ENCODE results near the gene SLN.

SLN gene

DNA sequence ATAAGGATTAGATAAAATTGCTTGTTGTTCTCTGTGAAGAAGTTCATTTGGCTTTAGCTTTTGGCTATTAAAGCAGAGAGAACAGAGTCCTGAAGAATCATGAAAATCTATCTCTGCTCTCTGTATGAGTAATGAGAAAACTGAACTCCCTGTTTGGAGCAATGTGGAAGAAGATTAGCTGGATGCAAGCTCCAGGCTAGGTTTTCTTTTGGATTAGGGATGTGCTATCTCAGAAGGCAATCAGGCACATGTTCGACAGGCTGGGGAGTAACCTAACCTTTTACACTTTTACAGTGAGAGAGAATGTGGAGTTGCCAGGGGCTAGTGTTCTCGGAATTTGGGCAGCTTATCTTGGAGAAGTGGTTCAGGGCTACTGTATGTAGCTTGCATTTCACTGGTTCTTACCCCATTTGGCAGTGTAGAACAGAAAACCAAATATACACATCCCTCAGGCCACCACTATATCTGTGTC lies 8.5 kb upstream of the SLN start:
- no peaks in the 10 kb centered on the region for H3K27me3 ChIP-seq (replicated peaks; ENCODE audit: insufficient read depth, low read length)
- no peak overlapping the region for H3K9ac ChIP-seq (ENCODE audit: low read length)
- no peak overlapping the region for H2AFZ ChIP-seq (ENCODE audit: low read length)
- no peaks in the 10 kb centered on the region for H4K20me1 ChIP-seq (ENCODE audit: insufficient read depth, low read length)
- H3K79me2 ChIP-seq (ENCODE audit: low read length) = no peaks in the 10 kb centered on the region
- no peaks in the 10 kb centered on the region for H3F3A ChIP-seq (ENCODE audit: insufficient read depth, low read length)
- H3K4me1 ChIP-seq (ENCODE audit: low read length) = peaks cover 12% of the 10 kb centered on the region; the same call in 1 of the 2 replicates
- no peaks in the 10 kb centered on the region for H3K36me3 ChIP-seq (replicated peaks; ENCODE audit: insufficient read depth, low read length)
- no peak for DNase-seq
- no peak for TF ChIP-seq EZH2 (optimal IDR thresholded peaks at IDR 0.05; ENCODE audit: low read depth, low read length)
- no peak for TF ChIP-seq EZH2phosphoT487 (IDR thresholded peaks at IDR 0.05; ENCODE audit: low read length)
- H3K9me2 ChIP-seq (replicated peaks; ENCODE audit: insufficient read depth, low read length) = no peaks in the 10 kb centered on the region
- H3K9me3 ChIP-seq (replicated peaks; ENCODE audit: insufficient read depth, low read length) = no peaks in the 10 kb centered on the region
- H3K27ac ChIP-seq (ENCODE audit: low read length) = no peak overlapping the region
- no peak overlapping the region for H3K4me3 ChIP-seq (ENCODE audit: low read length)
- H3K4me2 ChIP-seq (ENCODE audit: low read depth, low read length) = no peak overlapping the region

DNA sequence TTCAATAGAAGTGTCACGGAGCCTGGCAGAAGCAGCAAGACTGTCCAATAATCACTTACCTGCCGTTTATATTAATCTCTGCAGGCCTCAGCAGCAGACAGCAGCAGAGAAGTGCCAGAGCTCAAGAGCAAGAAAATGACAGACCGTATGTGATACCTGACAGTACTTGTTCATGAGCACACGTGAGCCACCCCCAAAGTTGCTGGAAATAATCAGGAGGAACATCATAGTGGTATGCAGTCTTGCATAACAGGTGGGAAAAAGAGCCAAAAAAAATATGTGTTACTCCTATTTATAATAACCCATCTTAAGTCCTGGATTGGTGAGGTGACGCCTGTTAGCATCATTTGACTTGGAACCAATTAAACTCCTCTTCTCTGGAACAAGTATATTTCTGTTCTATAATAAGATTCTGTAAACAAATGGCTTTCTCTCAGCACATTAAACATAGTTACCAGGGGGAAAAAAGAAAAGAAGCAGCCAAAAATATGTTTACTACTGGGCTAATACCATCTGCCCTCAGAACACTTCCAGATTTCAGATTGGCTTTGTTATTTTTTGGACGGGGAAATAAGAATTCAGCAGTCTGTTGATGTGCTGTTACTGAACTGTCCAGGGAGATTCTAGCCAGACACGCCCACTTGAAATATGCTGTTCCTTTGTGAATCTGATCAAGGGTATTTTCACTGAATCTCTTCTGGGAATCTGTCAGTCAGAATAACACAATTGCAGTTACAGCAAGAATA lies 7.9 kb upstream of the SLN start:
- no peaks in the 10 kb centered on the region for H3K79me2 ChIP-seq (ENCODE audit: low read length)
- no peak overlapping the region for H3K27ac ChIP-seq (ENCODE audit: low read length)
- no peak overlapping the region for H2AFZ ChIP-seq (ENCODE audit: low read length)
- H3K27me3 ChIP-seq (replicated peaks; ENCODE audit: insufficient read depth, low read length) = no peaks in the 10 kb centered on the region
- no peaks in the 10 kb centered on the region for H3K9me2 ChIP-seq (replicated peaks; ENCODE audit: insufficient read depth, low read length)
- H3K9ac ChIP-seq (ENCODE audit: low read length) = no peak overlapping the region
- no peaks in the 10 kb centered on the region for H3K9me3 ChIP-seq (replicated peaks; ENCODE audit: insufficient read depth, low read length)
- H3K36me3 ChIP-seq (replicated peaks; ENCODE audit: insufficient read depth, low read length) = no peaks in the 10 kb centered on the region
- H4K20me1 ChIP-seq (ENCODE audit: insufficient read depth, low read length) = no peaks in the 10 kb centered on the region
- no peaks in the 10 kb centered on the region for H3F3A ChIP-seq (ENCODE audit: insufficient read depth, low read length)
- H3K4me1 ChIP-seq (ENCODE audit: low read length) = peaks cover 12% of the 10 kb centered on the region; the same call in 1 of the 2 replicates
- TF ChIP-seq EZH2 (optimal IDR thresholded peaks at IDR 0.05; ENCODE audit: low read depth, low read length) = no peak
- no peak for DNase-seq
- H3K4me2 ChIP-seq (ENCODE audit: low read depth, low read length) = no peak overlapping the region
- H3K4me3 ChIP-seq (ENCODE audit: low read length) = no peak overlapping the region

DNA sequence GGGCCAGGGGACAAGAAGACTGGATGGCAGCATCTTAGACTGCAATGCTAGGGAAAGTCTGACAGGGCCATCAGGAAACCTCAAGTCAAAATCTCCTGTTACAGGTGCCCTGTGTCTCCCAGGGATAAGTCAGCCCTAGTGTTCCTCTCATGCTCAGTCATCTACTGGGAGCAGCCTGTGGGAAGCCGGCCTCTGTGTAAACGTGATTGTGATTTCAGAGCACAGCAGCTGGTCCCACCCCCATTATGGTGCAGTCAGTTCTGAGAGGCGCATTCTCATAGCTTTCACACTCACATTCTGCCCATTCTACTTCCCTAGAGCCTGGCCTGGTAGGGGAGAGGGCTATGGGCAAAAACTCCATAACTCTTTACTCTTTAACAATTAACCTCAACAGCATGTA lies 7.2 kb upstream of the SLN start:
- no peaks in the 10 kb centered on the region for H3K36me3 ChIP-seq (replicated peaks; ENCODE audit: insufficient read depth, low read length)
- H3K79me2 ChIP-seq (ENCODE audit: low read length) = no peaks in the 10 kb centered on the region
- no peak overlapping the region for H3K9ac ChIP-seq (ENCODE audit: low read length)
- H2AFZ ChIP-seq (ENCODE audit: low read length) = no peak overlapping the region
- DNase-seq = no peak
- no peaks in the 10 kb centered on the region for H4K20me1 ChIP-seq (ENCODE audit: insufficient read depth, low read length)
- H3K27me3 ChIP-seq (replicated peaks; ENCODE audit: insufficient read depth, low read length) = no peaks in the 10 kb centered on the region
- no peak overlapping the region for H3K4me2 ChIP-seq (ENCODE audit: low read depth, low read length)
- no peaks in the 10 kb centered on the region for H3F3A ChIP-seq (ENCODE audit: insufficient read depth, low read length)
- H3K4me3 ChIP-seq (ENCODE audit: low read length) = no peak overlapping the region
- H3K9me2 ChIP-seq (replicated peaks; ENCODE audit: insufficient read depth, low read length) = no peaks in the 10 kb centered on the region
- TF ChIP-seq, protein P1, sequence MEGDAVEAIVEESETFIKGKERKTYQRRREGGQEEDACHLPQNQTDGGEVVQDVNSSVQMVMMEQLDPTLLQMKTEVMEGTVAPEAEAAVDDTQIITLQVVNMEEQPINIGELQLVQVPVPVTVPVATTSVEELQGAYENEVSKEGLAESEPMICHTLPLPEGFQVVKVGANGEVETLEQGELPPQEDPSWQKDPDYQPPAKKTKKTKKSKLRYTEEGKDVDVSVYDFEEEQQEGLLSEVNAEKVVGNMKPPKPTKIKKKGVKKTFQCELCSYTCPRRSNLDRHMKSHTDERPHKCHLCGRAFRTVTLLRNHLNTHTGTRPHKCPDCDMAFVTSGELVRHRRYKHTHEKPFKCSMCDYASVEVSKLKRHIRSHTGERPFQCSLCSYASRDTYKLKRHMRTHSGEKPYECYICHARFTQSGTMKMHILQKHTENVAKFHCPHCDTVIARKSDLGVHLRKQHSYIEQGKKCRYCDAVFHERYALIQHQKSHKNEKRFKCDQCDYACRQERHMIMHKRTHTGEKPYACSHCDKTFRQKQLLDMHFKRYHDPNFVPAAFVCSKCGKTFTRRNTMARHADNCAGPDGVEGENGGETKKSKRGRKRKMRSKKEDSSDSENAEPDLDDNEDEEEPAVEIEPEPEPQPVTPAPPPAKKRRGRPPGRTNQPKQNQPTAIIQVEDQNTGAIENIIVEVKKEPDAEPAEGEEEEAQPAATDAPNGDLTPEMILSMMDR (IDR thresholded peaks at IDR 0.05; ENCODE audit: low read length) = no peak
- TF ChIP-seq EZH2 (optimal IDR thresholded peaks at IDR 0.05; ENCODE audit: low read depth, low read length) = no peak
- no peak for TF ChIP-seq EZH2phosphoT487 (IDR thresholded peaks at IDR 0.05; ENCODE audit: low read length)
- H3K27ac ChIP-seq (ENCODE audit: low read length) = no peak overlapping the region
- H3K4me1 ChIP-seq (ENCODE audit: low read length) = peaks cover 12% of the 10 kb centered on the region; the same call in 1 of the 2 replicates
- no peaks in the 10 kb centered on the region for H3K9me3 ChIP-seq (replicated peaks; ENCODE audit: insufficient read depth, low read length)

DNA sequence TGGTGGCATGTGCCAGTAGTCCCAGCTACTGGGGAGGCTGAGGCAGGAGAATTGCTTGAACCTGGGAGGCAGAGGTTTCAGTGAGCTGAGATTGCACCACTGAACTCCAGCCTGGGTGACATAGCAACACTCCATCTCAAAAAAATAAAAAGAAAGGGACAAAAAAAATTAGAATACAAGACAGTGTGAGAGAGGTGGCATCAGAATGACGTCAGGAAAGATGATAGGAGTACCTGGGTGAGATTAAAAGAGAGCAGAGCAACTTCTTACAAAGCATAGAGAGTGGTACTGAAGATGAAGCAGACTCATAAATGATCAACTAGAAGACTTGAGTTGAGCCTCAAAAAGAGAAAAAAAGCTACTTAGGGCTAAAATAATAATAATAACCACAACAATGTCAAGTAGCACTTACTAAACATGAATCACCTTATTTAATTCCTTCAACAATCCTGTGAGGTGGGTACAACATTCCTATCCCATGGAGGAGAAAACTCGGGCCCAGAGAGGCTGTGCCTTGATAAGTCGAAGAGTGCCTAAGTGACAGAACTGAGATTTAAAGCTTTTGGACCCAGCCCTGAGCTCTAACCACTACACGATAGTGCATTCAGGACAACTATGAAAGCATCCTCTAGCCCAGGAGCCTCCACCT lies 5.2 kb upstream of the SLN start:
- DNase-seq = no peak

More for the DNA sequence above, 5.2 kb upstream of the SLN start:
- H3K9me2 ChIP-seq (replicated peaks; ENCODE audit: insufficient read depth, low read length) = no peaks in the 10 kb centered on the region
- no peaks in the 10 kb centered on the region for H3K36me3 ChIP-seq (replicated peaks; ENCODE audit: insufficient read depth, low read length)
- H2AFZ ChIP-seq (ENCODE audit: low read length) = no peak overlapping the region
- no peaks in the 10 kb centered on the region for H3K79me2 ChIP-seq (ENCODE audit: low read length)
- no peaks in the 10 kb centered on the region for H3K27me3 ChIP-seq (replicated peaks; ENCODE audit: insufficient read depth, low read length)
- no peak for TF ChIP-seq EZH2phosphoT487 (IDR thresholded peaks at IDR 0.05; ENCODE audit: low read length)
- TF ChIP-seq, protein P1 (IDR thresholded peaks at IDR 0.05; ENCODE audit: low read length) = no peak
- no peak for TF ChIP-seq EZH2 (optimal IDR thresholded peaks at IDR 0.05; ENCODE audit: low read depth, low read length)
- no peaks in the 10 kb centered on the region for H3F3A ChIP-seq (ENCODE audit: insufficient read depth, low read length)
- H3K4me1 ChIP-seq (ENCODE audit: low read length) = no peaks in the 10 kb centered on the region
- H3K4me2 ChIP-seq (ENCODE audit: low read depth, low read length) = no peak overlapping the region
- no peak overlapping the region for H3K27ac ChIP-seq (ENCODE audit: low read length)
- no peak overlapping the region for H3K4me3 ChIP-seq (ENCODE audit: low read length)
- H3K9me3 ChIP-seq (replicated peaks; ENCODE audit: insufficient read depth, low read length) = no peaks in the 10 kb centered on the region
- H3K9ac ChIP-seq (ENCODE audit: low read length) = no peak overlapping the region
- H4K20me1 ChIP-seq (ENCODE audit: insufficient read depth, low read length) = no peaks in the 10 kb centered on the region

Measured in MM.1S (cell line).